ENCODE results near the gene MCTP1. TPM values are rescaled to one million over a fixed set of nuclear protein-coding genes. Genes with fewer than 3 reads are reported as not detected.

MCTP1 gene
- total RNA-seq, 1 donor from 2014 or later = 12.8 TPM

DNA sequence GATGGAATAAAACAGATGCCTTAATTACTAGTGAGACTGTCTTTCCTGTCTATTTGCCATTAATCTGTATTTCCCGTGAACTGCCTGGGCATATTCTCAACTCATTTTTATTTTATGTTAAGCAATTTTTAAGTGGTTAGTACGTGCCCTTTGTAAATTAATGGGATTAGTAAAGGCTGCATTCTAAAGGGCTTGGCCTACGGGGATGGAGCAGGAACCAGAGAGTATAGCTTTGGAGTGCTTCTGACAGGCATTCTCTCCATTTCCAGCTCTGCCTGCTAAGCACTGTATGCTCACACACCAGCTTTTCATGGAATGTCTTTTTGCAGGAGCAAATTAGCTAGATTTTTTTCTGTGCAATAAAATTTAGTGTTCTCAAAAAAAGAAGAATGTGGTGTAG, 241.2 kb downstream of the MCTP1 start:
- Histone ChIP-seq H3K27me3 (no peaks in the 10 kb centered on the region), H3K4me3 (no peak overlapping the region), H3K4me1 (no peaks in the 10 kb centered on the region), H3K27ac (no peak overlapping the region), H3K36me3 (no peaks in the 10 kb centered on the region), H3K9me3 (no peaks in the 10 kb centered on the region)
- intact Hi-C loops (cut with DNase I) = no loop called here
- no peak for DNase-seq (ENCODE audit: extremely low spot score in 2 of 2)
- TF ChIP-seq POLR2AphosphoS5 (IDR thresholded peaks at IDR 0.05; ENCODE audit: insufficient read depth in 1 of 2, low read depth in 1 of 2) = no peak
- TF ChIP-seq, protein P1, sequence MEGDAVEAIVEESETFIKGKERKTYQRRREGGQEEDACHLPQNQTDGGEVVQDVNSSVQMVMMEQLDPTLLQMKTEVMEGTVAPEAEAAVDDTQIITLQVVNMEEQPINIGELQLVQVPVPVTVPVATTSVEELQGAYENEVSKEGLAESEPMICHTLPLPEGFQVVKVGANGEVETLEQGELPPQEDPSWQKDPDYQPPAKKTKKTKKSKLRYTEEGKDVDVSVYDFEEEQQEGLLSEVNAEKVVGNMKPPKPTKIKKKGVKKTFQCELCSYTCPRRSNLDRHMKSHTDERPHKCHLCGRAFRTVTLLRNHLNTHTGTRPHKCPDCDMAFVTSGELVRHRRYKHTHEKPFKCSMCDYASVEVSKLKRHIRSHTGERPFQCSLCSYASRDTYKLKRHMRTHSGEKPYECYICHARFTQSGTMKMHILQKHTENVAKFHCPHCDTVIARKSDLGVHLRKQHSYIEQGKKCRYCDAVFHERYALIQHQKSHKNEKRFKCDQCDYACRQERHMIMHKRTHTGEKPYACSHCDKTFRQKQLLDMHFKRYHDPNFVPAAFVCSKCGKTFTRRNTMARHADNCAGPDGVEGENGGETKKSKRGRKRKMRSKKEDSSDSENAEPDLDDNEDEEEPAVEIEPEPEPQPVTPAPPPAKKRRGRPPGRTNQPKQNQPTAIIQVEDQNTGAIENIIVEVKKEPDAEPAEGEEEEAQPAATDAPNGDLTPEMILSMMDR (IDR thresholded peaks at IDR 0.05) = no peak

DNA sequence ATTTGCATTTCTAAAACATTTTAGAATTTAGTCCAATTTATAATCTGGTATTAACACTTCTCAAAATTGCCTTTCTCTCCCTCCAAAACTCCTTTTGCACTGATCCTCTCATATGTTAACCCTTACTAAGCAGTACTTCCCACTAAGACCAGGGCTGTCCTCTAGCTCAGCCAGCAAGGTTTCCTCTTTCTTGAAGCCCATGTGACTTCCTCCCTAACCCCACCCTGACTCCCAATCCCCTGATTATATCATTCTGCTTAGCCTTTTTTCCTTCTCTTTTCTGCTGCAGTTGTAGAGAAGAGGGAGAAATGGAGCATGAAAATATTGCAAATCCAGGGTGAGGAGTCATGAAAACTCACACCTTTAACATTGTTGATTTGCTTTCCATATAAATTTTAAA, 241.7 kb downstream of the MCTP1 start:
- no peaks in the 10 kb centered on the region for H3K36me3 ChIP-seq
- no peak overlapping the region for H3K4me3 ChIP-seq
- TF ChIP-seq, protein P1 (IDR thresholded peaks at IDR 0.05) = no peak
- TF ChIP-seq POLR2AphosphoS5 (IDR thresholded peaks at IDR 0.05; ENCODE audit: insufficient read depth in 1 of 2, low read depth in 1 of 2) (no peak), POLR2A (IDR thresholded peaks at IDR 0.05) (no peak)
- no peak overlapping the region for H3K27ac ChIP-seq
- intact Hi-C loops (cut with DNase I) = no loop called here
- DNase-seq (ENCODE audit: extremely low spot score in 2 of 2) = no peak
- H3K9me3 ChIP-seq = no peaks in the 10 kb centered on the region
- no peaks in the 10 kb centered on the region for H3K4me1 ChIP-seq
- no peaks in the 10 kb centered on the region for H3K27me3 ChIP-seq

DNA sequence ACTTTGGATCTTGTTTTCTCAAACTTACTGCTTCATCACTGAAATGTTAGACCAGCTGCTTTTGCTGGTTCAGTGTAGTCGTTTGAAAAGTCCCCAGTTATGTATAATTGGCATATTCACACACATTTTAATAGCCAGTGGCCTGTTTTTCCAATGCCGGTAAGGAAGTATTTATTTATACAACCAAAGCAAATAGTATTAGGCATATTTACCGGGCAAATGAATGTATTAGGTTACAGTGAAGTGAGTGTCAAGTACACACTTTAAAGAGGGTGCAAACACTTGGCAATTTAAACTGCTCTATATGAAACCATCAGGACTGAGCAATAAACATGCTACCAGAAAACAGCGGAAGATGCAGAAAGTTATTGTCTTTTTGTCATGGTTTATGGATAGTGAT, 242.9 kb downstream of the MCTP1 start:
- Histone ChIP-seq H3K4me3 (no peak overlapping the region), H3K9me3 (no peaks in the 10 kb centered on the region), H3K27me3 (no peaks in the 10 kb centered on the region), H3K36me3 (no peaks in the 10 kb centered on the region), H3K4me1 (no peaks in the 10 kb centered on the region), H3K27ac (no peak overlapping the region)
- DNase-seq (ENCODE audit: extremely low spot score in 2 of 2) = no peak
- TF ChIP-seq, protein P1 (IDR thresholded peaks at IDR 0.05) = no peak
- TF ChIP-seq POLR2AphosphoS5 (IDR thresholded peaks at IDR 0.05; ENCODE audit: insufficient read depth in 1 of 2, low read depth in 1 of 2) (no peak), POLR2A (IDR thresholded peaks at IDR 0.05) (no peak)
- intact Hi-C loops (cut with DNase I) = no loop called here

DNA sequence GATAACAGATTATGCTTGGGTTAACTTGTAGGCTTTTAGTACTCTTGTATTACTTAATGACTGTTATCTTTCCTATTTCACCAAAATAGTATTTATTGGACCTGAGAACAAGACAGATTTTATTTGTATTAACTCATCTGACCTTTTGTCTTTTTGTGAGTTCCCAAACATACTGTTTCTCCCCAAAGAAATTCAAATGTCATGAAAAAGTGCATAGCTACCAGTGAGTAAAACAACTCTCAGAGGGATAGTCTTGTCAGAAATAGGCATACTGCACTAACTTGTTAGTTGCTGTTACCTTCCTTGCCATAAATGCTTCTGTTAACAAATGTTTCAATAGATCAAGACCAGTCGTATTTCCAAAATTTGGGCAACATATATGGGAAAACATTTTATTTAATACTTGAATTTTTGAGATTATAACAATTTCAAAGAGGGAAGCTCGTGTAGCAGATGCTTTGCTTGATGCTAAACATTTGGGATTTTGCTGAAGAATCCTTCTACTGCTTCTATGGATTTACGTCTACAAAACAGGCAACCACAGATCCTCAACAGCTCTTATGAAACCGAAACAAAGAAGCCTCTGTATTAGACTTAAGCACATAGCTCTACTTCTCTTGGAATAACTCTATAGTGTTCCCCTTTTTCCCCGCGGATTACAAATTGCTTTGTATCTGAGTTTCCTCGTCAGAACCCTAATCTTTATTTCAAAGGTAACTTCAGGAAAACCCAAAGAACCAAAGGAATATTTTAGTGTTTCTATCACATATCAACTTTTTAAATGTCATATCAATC, 248.8 kb downstream of the MCTP1 start:
- TF ChIP-seq POLR2AphosphoS5 (IDR thresholded peaks at IDR 0.05; ENCODE audit: insufficient read depth in 1 of 2, low read depth in 1 of 2) (no peak), POLR2A (IDR thresholded peaks at IDR 0.05) (no peak)
- TF ChIP-seq, protein P1 (IDR thresholded peaks at IDR 0.05) = no peak
- intact Hi-C loops (cut with DNase I) = no loop called here
- H3K27ac ChIP-seq = no peak overlapping the region
- H3K4me3 ChIP-seq = no peak overlapping the region
- no peak for DNase-seq (ENCODE audit: extremely low spot score in 2 of 2)
- no peaks in the 10 kb centered on the region for H3K36me3 ChIP-seq
- H3K27me3 ChIP-seq = no peaks in the 10 kb centered on the region
- peaks cover 2% of the 10 kb centered on the region for H3K9me3 ChIP-seq
- no peaks in the 10 kb centered on the region for H3K4me1 ChIP-seq

DNA sequence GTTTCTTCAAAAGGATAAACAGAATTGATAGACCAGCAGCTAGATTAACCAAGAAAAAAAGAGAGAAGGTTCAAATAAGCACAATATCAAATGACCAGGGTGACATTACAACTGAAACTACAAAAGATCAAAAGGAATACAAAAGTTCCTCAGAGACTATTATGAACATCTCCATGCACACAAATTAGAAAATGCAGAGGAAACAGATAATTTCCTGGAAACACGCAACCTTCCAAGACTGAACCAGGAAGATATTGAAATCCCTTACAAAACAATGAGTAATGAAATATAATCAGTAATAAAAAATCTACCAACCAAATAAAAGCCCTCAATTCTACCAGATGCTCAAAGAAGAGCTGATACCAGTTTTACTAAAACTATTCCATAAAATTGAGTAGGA, 252.1 kb downstream of the MCTP1 start:
- peaks cover 2% of the 10 kb centered on the region for H3K9me3 ChIP-seq

More for the DNA sequence above, 252.1 kb downstream of the MCTP1 start:
- H3K4me1 ChIP-seq = no peaks in the 10 kb centered on the region
- no peak overlapping the region for H3K4me3 ChIP-seq
- H3K27me3 ChIP-seq = no peaks in the 10 kb centered on the region
- no peak for DNase-seq (ENCODE audit: extremely low spot score in 2 of 2)
- H3K36me3 ChIP-seq = no peaks in the 10 kb centered on the region
- intact Hi-C loops (cut with DNase I) = no loop called here
- TF ChIP-seq POLR2A (IDR thresholded peaks at IDR 0.05) (no peak), POLR2AphosphoS5 (IDR thresholded peaks at IDR 0.05; ENCODE audit: insufficient read depth in 1 of 2, low read depth in 1 of 2) (no peak)
- TF ChIP-seq, protein P1 (IDR thresholded peaks at IDR 0.05) = no peak
- H3K27ac ChIP-seq = no peak overlapping the region

Measured in vagina (tissue), 2 donors.